GM23338 (cell line): ENCODE data around the gene GPR37L1.

Experiments
- CREB1 ChIP-seq: fragments of 250-450 bp; sonication (Bioruptor Pico); IDR thresholded peaks from 2 replicates; pipeline ENCODE4 v1.5.0; 2020; ENCODE audit warnings: low read depth, mild to moderate bottlenecking, moderate library complexity
- CTCF ChIP-seq, 2 experiments: fragments of 200-600 bp in 1 of 2; sonication (generic) in 1 of 2; conservative IDR thresholded peaks; 2 replicates each; pipeline versions ENCODE4 v1.5.1 to v1.6.1; 2016 to 2017; ENCODE audit warnings: antibody characterized with exemption in 2 of 2, low read depth in 2 of 2, mild to moderate bottlenecking in 2 of 2, moderate library complexity in 1 of 2
- ETS1 ChIP-seq: IDR thresholded peaks from 2 replicates; pipeline ENCODE4 v1.6.1; 2016; ENCODE audit warnings: antibody characterized with exemption
- EZH2 ChIP-seq: fragments of 200-600 bp; sonication (generic); IDR thresholded peaks from one replicate; pipeline ENCODE4 v1.8.0; 2017; ENCODE audit warnings: antibody characterized with exemption, mild to moderate bottlenecking, low read depth; ENCODE audit not compliant: unreplicated experiment
- POLR2AphosphoS5 ChIP-seq: IDR thresholded peaks from 2 replicates; pipeline ENCODE4 v1.6.1; 2016; ENCODE audit warnings: antibody characterized with exemption, low read depth
- TF ChIP-seq, protein P1 (sequence below): IDR thresholded peaks from one replicate; pipeline ENCODE4 v1.6.1; 2018; ENCODE audit warnings: antibody characterized with exemption; ENCODE audit not compliant: unreplicated experiment

GRCh38 chr1:202134645-202135172 is 12.0 kb downstream of the GPR37L1 start:
- TF ChIP-seq CTCF (conservative IDR thresholded peaks at IDR 0.05; ENCODE audit: low read depth in 2 of 2) (no peak), POLR2AphosphoS5 (no peak), EZH2 (no peak), CREB1 (CRISPR knock-in tag) (no peak), ETS1 (no peak)
- TF ChIP-seq, protein P1, sequence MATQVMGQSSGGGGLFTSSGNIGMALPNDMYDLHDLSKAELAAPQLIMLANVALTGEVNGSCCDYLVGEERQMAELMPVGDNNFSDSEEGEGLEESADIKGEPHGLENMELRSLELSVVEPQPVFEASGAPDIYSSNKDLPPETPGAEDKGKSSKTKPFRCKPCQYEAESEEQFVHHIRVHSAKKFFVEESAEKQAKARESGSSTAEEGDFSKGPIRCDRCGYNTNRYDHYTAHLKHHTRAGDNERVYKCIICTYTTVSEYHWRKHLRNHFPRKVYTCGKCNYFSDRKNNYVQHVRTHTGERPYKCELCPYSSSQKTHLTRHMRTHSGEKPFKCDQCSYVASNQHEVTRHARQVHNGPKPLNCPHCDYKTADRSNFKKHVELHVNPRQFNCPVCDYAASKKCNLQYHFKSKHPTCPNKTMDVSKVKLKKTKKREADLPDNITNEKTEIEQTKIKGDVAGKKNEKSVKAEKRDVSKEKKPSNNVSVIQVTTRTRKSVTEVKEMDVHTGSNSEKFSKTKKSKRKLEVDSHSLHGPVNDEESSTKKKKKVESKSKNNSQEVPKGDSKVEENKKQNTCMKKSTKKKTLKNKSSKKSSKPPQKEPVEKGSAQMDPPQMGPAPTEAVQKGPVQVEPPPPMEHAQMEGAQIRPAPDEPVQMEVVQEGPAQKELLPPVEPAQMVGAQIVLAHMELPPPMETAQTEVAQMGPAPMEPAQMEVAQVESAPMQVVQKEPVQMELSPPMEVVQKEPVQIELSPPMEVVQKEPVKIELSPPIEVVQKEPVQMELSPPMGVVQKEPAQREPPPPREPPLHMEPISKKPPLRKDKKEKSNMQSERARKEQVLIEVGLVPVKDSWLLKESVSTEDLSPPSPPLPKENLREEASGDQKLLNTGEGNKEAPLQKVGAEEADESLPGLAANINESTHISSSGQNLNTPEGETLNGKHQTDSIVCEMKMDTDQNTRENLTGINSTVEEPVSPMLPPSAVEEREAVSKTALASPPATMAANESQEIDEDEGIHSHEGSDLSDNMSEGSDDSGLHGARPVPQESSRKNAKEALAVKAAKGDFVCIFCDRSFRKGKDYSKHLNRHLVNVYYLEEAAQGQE, result no peak
